Measurements from ENCODE around the gene GRIK5. TPM values are rescaled to one million over a fixed set of nuclear protein-coding genes. Genes with fewer than 3 reads are reported as not detected.
A peak's percentile ranks its signal among the peaks of the same experiment; 100 is the strongest.
"Not testable (repeated sequence)": the region's sequence is repeated elsewhere in the genome, so short reads cannot be mapped to it uniquely, and the experiment has no call there.

The GRIK5 gene
- polyA plus RNA-seq, 1 donor from 2014 or later: 22.4 TPM

DNA sequence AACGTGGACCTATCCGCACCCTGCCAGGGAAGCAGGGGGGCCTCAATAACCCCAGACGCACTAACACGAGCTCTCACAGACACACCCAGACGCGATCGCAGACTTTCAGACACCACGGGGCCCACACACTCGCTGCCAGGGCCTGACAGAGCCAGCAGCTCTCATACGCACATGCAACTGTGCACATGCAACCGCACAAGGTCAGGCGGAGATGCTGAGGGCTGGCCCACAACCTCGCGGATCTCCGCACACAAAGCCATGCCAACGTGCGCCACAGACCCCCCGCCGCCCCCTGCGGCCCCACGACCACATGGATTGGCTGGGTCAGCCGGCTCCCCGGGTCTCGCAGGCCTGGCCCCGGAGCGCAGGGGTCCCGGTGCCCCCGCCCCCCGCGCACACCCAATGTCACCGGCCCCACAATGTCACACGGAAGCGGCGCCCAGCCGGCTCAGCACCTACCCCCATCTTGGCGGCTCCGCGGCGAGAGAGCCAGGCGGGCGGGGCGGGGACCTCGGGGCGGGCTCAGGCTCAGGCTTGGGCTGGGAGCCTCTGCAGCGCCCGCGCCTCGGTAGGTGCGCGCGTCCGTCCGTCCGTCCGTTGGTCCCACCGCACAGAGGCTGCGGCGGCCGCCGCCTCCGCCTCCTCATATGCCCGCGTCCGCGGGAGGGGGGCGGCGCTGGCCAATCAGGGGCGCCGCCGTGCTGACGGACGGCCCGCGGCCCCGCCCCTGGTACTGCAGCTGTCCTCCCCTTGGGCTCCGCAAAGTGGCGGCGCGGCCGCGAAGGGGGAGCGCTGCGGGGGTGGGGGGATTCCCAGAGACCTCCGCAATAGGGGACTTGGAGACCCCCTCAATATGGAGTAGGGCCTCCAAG lies 76.2 kb downstream of the GRIK5 start, which contains the start of gene ATP1A3:
ATP1A3 (minus strand) TSS at position 619 of the 872 bp plus-strand sequence; CDS start at position 465, 154 bp downstream.
- Histone ChIP-seq H3K36me3 (ENCODE audit: insufficient read depth, low read length) (no peaks in the 10 kb centered on the region), H3K9ac (ENCODE audit: low read length) (peak within 1 kb of the TSS; percentile 95), H3K27ac (ENCODE audit: low read length) (peak within 1 kb of the TSS; percentile 99), H4K20me1 (ENCODE audit: insufficient read depth) (peaks cover 3% of the 10 kb centered on the region), H3K4me3 (ENCODE audit: low read length) (peak within 1 kb of the TSS; percentile 100), H3K9me3 (ENCODE audit: low read length) (no peaks in the 10 kb centered on the region), H2AFZ (ENCODE audit: low read depth, low read length) (peak within 1 kb of the TSS; percentile 45), H3K27me3 (ENCODE audit: insufficient read depth, low read depth, low read length) (no peaks in the 10 kb centered on the region), H3K4me2 (ENCODE audit: low read length) (peak within 1 kb of the TSS; percentile 89), H3F3A (ENCODE audit: insufficient read depth, low read length, poor library complexity, severe bottlenecking) (peaks cover 8% of the 10 kb centered on the region), H3K9me2 (ENCODE audit: insufficient read depth, low read length) (no peaks in the 10 kb centered on the region), H3K79me2 (replicated peaks; ENCODE audit: insufficient read depth, low read length) (peaks cover 45% of the 10 kb centered on the region)
- no peak for TF ChIP-seq EZH2 (IDR thresholded peaks at IDR 0.05; ENCODE audit: borderline replicate concordance, insufficient read depth, low read length, poor library complexity, severe bottlenecking)
- peak; percentile 35 for TF ChIP-seq EP300 (conservative IDR thresholded peaks at IDR 0.05; ENCODE audit: poor library complexity, severe bottlenecking)
- TF ChIP-seq SMC3 (conservative IDR thresholded peaks at IDR 0.05; ENCODE audit: poor library complexity): peak; percentile 46
- no peak for TF ChIP-seq REST (IDR thresholded peaks at IDR 0.05; ENCODE audit: borderline replicate concordance)
- TF ChIP-seq TAF1 (IDR thresholded peaks at IDR 0.05; ENCODE audit: low read depth): peak; percentile 74
- TF ChIP-seq POLR2AphosphoS5 (IDR thresholded peaks at IDR 0.05): peak; percentile 91
- TF ChIP-seq MXI1 (conservative IDR thresholded peaks at IDR 0.05; ENCODE audit: poor library complexity, severe bottlenecking): peak; percentile 98
- peak; percentile 23 for TF ChIP-seq RAD21 (conservative IDR thresholded peaks at IDR 0.05)
- TF ChIP-seq, protein P1, sequence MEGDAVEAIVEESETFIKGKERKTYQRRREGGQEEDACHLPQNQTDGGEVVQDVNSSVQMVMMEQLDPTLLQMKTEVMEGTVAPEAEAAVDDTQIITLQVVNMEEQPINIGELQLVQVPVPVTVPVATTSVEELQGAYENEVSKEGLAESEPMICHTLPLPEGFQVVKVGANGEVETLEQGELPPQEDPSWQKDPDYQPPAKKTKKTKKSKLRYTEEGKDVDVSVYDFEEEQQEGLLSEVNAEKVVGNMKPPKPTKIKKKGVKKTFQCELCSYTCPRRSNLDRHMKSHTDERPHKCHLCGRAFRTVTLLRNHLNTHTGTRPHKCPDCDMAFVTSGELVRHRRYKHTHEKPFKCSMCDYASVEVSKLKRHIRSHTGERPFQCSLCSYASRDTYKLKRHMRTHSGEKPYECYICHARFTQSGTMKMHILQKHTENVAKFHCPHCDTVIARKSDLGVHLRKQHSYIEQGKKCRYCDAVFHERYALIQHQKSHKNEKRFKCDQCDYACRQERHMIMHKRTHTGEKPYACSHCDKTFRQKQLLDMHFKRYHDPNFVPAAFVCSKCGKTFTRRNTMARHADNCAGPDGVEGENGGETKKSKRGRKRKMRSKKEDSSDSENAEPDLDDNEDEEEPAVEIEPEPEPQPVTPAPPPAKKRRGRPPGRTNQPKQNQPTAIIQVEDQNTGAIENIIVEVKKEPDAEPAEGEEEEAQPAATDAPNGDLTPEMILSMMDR (IDR thresholded peaks at IDR 0.05; ENCODE audit: poor library complexity, severe bottlenecking): no peak

GRCh38 chr19:41991925-41992569 lies 78.0 kb downstream of the GRIK5 start:
- H3K9me3 ChIP-seq (ENCODE audit: low read length); H3F3A ChIP-seq (ENCODE audit: insufficient read depth, low read length, poor library complexity, severe bottlenecking); H2AFZ ChIP-seq (ENCODE audit: low read depth, low read length); H3K27me3 ChIP-seq (ENCODE audit: insufficient read depth, low read depth, low read length); H4K20me1 ChIP-seq (ENCODE audit: insufficient read depth); H3K9me2 ChIP-seq (ENCODE audit: insufficient read depth, low read length); H3K36me3 ChIP-seq (ENCODE audit: insufficient read depth, low read length); H3K27ac ChIP-seq (ENCODE audit: low read length): not testable (repeated sequence)
- peak overlapping the region; percentile 60 for H3K4me2 ChIP-seq (ENCODE audit: low read length)
- H3K79me2 ChIP-seq (replicated peaks; ENCODE audit: insufficient read depth, low read length): peaks cover 48% of the 10 kb centered on the region
- peak overlapping the region; percentile 95 for H3K9ac ChIP-seq (ENCODE audit: low read length)
- peak overlapping the region; percentile 100 for H3K4me3 ChIP-seq (ENCODE audit: low read length)
